ENCODE data around the gene RAB9A. TPM values are rescaled to one million over a fixed set of nuclear protein-coding genes. Genes with fewer than 3 reads are reported as not detected.

Gene RAB9A
- total and polyA plus RNA-seq, 4 donors = 21.2 to 38.4 (median 22.8) TPM

GRCh38 chrX:13741695-13742094 lies 52.8 kb downstream of the RAB9A start:
- Histone ChIP-seq H3K9ac (ENCODE audit: insufficient read depth in 1 of 2, low read length in 2 of 2) (no peak overlapping the region), H3K36me3 (ENCODE audit: control insufficient read depth in 4 of 4, insufficient read depth in 4 of 4, low read length in 4 of 4) (peaks cover 0 to 11% (median 6%) of the 10 kb centered on the region in 4 donors), H3K27me3 (ENCODE audit: control insufficient read depth in 3 of 3, insufficient read depth in 3 of 3, low read length in 2 of 3) (peaks cover 0 to 6% (median 2%) of the 10 kb centered on the region in 3 donors), H3K4me3 (no peak overlapping the region), H3K4me1 (ENCODE audit: control insufficient read depth in 5 of 5, insufficient read depth in 5 of 5, low read length in 5 of 5) (no peaks in the 10 kb centered on the region), H3K27ac (ENCODE audit: low read depth in 1 of 2, low read length in 1 of 2) (no peak overlapping the region), H3K9me3 (ENCODE audit: control insufficient read depth in 4 of 4, insufficient read depth in 3 of 4, low read length in 3 of 4) (no peaks in the 10 kb centered on the region)
- ATAC-seq (ENCODE audit: insufficient read depth, low FRiP score) (no peak), DNase-seq (no peak)
- no peak for TF ChIP-seq CTCF (IDR thresholded peaks at IDR 0.05; ENCODE audit: control extremely low read depth, extremely low read depth)
- WGBS, 2 donors = 49 to 77% methylated on average over 6 of the region's 6 CpGs

- peaks cover 0 to 7% (median 2%) of the 10 kb centered on the region in 3 donors for H3K27me3 ChIP-seq (ENCODE audit: control insufficient read depth in 3 of 3, insufficient read depth in 3 of 3, low read length in 2 of 3)
- H3K27ac ChIP-seq (ENCODE audit: low read depth in 1 of 2, low read length in 1 of 2) = peak overlapping the region in 1 of 2 donors; percentile 53
- DNase-seq = no peak
- ATAC-seq (ENCODE audit: insufficient read depth, low FRiP score) = peak; percentile 58
- no peak overlapping the region for H3K4me3 ChIP-seq
- peaks cover 0 to 12% (median 7%) of the 10 kb centered on the region in 4 donors for H3K36me3 ChIP-seq (ENCODE audit: control insufficient read depth in 4 of 4, insufficient read depth in 4 of 4, low read length in 4 of 4)
- no peak overlapping the region for H3K9ac ChIP-seq (ENCODE audit: insufficient read depth in 1 of 2, low read length in 2 of 2)
- WGBS, 2 donors = 47 to 74% methylated on average over 13 of the region's 13 CpGs
- H3K9me3 ChIP-seq (ENCODE audit: control insufficient read depth in 4 of 4, insufficient read depth in 3 of 4, low read length in 3 of 4) = no peaks in the 10 kb centered on the region
- no peaks in the 10 kb centered on the region for H3K4me1 ChIP-seq (ENCODE audit: control insufficient read depth in 5 of 5, insufficient read depth in 5 of 5, low read length in 5 of 5)
- TF ChIP-seq CTCF (IDR thresholded peaks at IDR 0.05; ENCODE audit: control extremely low read depth, extremely low read depth) = no peak
Measured at GRCh38 chrX:13742397-13743176, 53.7 kb downstream of the RAB9A start.

- ATAC-seq (ENCODE audit: insufficient read depth, low FRiP score) = peak; percentile 27
- Histone ChIP-seq H3K9ac (ENCODE audit: insufficient read depth in 1 of 2, low read length in 2 of 2) (no peak overlapping the region), H3K27ac (ENCODE audit: low read depth in 1 of 2, low read length in 1 of 2) (no peak overlapping the region), H3K36me3 (ENCODE audit: control insufficient read depth in 4 of 4, insufficient read depth in 4 of 4, low read length in 4 of 4) (peaks cover 0 to 19% (median 6%) of the 10 kb centered on the region in 4 donors), H3K4me3 (no peak overlapping the region), H3K27me3 (ENCODE audit: control insufficient read depth in 3 of 3, insufficient read depth in 3 of 3, low read length in 2 of 3) (peaks cover 0 to 15% (median 2%) of the 10 kb centered on the region in 3 donors), H3K9me3 (ENCODE audit: control insufficient read depth in 4 of 4, insufficient read depth in 3 of 4, low read length in 3 of 4) (no peaks in the 10 kb centered on the region), H3K4me1 (ENCODE audit: control insufficient read depth in 5 of 5, insufficient read depth in 5 of 5, low read length in 5 of 5) (no peaks in the 10 kb centered on the region)
- TF ChIP-seq CTCF (IDR thresholded peaks at IDR 0.05; ENCODE audit: control extremely low read depth, extremely low read depth) = peak; percentile 7
- 45 to 48% methylated on average over 2 of the region's 2 CpGs for WGBS, 2 donors
- DNase-seq = peak in 2 of 3 donors; percentile 29 to 55
Measured at GRCh38 chrX:13747836-13748235, 58.9 kb downstream of the RAB9A start.
